HCT116 (cell line): ENCODE measurements around the gene UNC80. TPM values are rescaled to one million over a fixed set of nuclear protein-coding genes. Genes with fewer than 3 reads are reported as not detected.

Experiments used
- ATAC-seq: fragments of 200-7000 bp; cut with Tn5 transposase; 2 replicates; pipeline ENCODE4 v1.9.1; 2020; ENCODE audit warnings: mild to moderate bottlenecking, moderate library complexity
- BruUV-seq: library from RNA; stranded (reverse); fragments of 400-500 nt; replicated peaks from 2 replicates; lab custom pipeline; 2021; lab: Mats Ljungman, UMichigan
- CTCF ChIA-PET: fragments of 300-600 bp; sonication (Branson Sonifier 250); formaldehyde crosslinking; loops from one replicate; lab custom pipeline; 2021; ENCODE audit warnings: antibody characterized with exemption; lab: Charles Lee
- POLR2A ChIA-PET: fragments of 300-600, 350-600 bp; sonication (Branson Sonifier 250); formaldehyde crosslinking; loops from one replicate; lab custom pipeline; 2021; ENCODE audit warnings: antibody characterized with exemption; lab: Charles Lee
- RAD21 ChIA-PET, 2 experiments: fragments of 300-600 bp; sonication (Branson Sonifier 250); formaldehyde crosslinking; loops; one replicate each; lab custom pipeline; 2023; ENCODE audit warnings: low total read pairs in 2 of 2; ENCODE audit not compliant: uncharacterized antibody in 2 of 2, unreplicated experiment in 2 of 2, low non-redundant PET in 1 of 2; lab: Charles Lee
- DNase-seq: peaks from one replicate; pipeline ENCODE4 v3.0.0-alpha.2; 2010; ENCODE audit warnings: low read depth, low spot score
- H2AFZ ChIP-seq: fragments of 200-600 bp; shearing (Covaris generic), sonication (generic); 2 replicates; pipeline ENCODE4 v1.6.1; 2017; ENCODE audit warnings: low read depth, mixed run types, mixed read lengths, antibody characterized with exemption, low read length; ENCODE audit not compliant: poor library complexity, severe bottlenecking
- H3K27ac ChIP-seq: 2 replicates; pipeline ENCODE4 v1.5.1; 2012; ENCODE audit warnings: low read depth, low read length
- H3K27me3 ChIP-seq: fragments of 200-600 bp; sonication (generic); 2 replicates; pipeline ENCODE4 v1.6.1; 2016; ENCODE audit warnings: mixed run types, low read length, mixed read lengths; ENCODE audit not compliant: insufficient read depth
- H3K36me3 ChIP-seq, 2 experiments: fragments of 200-500 bp in 1 of 2; fragments of 200-600 bp in 1 of 2; sonication (Bioruptor generic) in 1 of 2; sonication (generic) in 1 of 2; 2 replicates each; pipeline versions ENCODE4 v1.5.1 to v1.6.1; 2014 to 2016; ENCODE audit warnings: low read length in 2 of 2, inconsistent platforms in 1 of 2, mixed read lengths in 1 of 2, mixed run types in 1 of 2; ENCODE audit not compliant: insufficient read depth in 2 of 2, control insufficient read depth in 1 of 2
- H3K4me1 ChIP-seq, 2 experiments: fragments of 200-600 bp in 1 of 2; sonication (generic) in 1 of 2; 2 replicates each; pipeline versions ENCODE4 v1.5.1 to v1.6.1; 2012 to 2017; ENCODE audit warnings: low read length in 2 of 2, inconsistent platforms in 1 of 2, mild to moderate bottlenecking in 1 of 2, mixed read lengths in 1 of 2, mixed run types in 1 of 2, moderate library complexity in 1 of 2; ENCODE audit not compliant: insufficient read depth in 2 of 2, control insufficient read depth in 1 of 2
- H3K4me2 ChIP-seq: fragments of 200-600 bp; sonication (generic); 2 replicates; pipeline ENCODE4 v1.6.1; 2017; ENCODE audit warnings: mixed run types, low read length, mixed read lengths
- H3K4me3 ChIP-seq, 2 experiments: fragments of 200-600 bp in 1 of 2; sonication (generic) in 1 of 2; replicated peaks in 1 of 2; 2 replicates each; pipeline ENCODE4 v1.5.1; 2011 to 2016; ENCODE audit warnings: low read length in 2 of 2, control low read depth in 1 of 2, low read depth in 1 of 2, mild to moderate bottlenecking in 1 of 2, mixed read lengths in 1 of 2, mixed run types in 1 of 2
- H3K79me2 ChIP-seq: fragments of 200-600 bp; sonication (generic); 2 replicates; pipeline ENCODE4 v1.6.1; 2017; ENCODE audit warnings: mild to moderate bottlenecking, mixed run types, low read length, moderate library complexity, mixed read lengths; ENCODE audit not compliant: insufficient read depth
- H3K9ac ChIP-seq: fragments of 200-600 bp; sonication (generic); 2 replicates; pipeline ENCODE4 v1.6.1; 2016; ENCODE audit warnings: low read length, mixed read lengths
- H3K9me2 ChIP-seq: fragments of 200-600 bp; sonication (generic), shearing (Covaris generic); 2 replicates; pipeline ENCODE4 v1.6.1; 2017; ENCODE audit warnings: mixed run types, mild to moderate bottlenecking, moderate library complexity; ENCODE audit not compliant: insufficient read depth
- H3K9me3 ChIP-seq, 2 experiments: fragments of 200-500 bp in 1 of 2; fragments of 200-600 bp in 1 of 2; sonication (Bioruptor generic) in 1 of 2; sonication (generic) in 1 of 2; 2 replicates each; pipeline ENCODE4 v1.6.1; 2014 to 2017; ENCODE audit warnings: low read length in 2 of 2, mixed read lengths in 2 of 2, inconsistent platforms in 1 of 2, low read depth in 1 of 2, mild to moderate bottlenecking in 1 of 2, mixed run types in 1 of 2, moderate library complexity in 1 of 2; ENCODE audit not compliant: control insufficient read depth in 1 of 2, insufficient read depth in 1 of 2
- H4K20me1 ChIP-seq: fragments of 200-600 bp; sonication (generic), shearing (Covaris generic); 2 replicates; pipeline ENCODE4 v1.6.1; 2017; ENCODE audit warnings: mixed run types, mild to moderate bottlenecking, moderate library complexity; ENCODE audit not compliant: insufficient read depth
- CEBPB ChIP-seq: IDR thresholded peaks from 2 replicates; pipeline ENCODE4 v1.6.1; 2012; ENCODE audit warnings: low read depth
- EGR1 ChIP-seq: IDR thresholded peaks from 2 replicates; pipeline ENCODE4 v1.6.1; 2012; ENCODE audit warnings: low read depth
- MAX ChIP-seq: IDR thresholded peaks from 2 replicates; pipeline ENCODE4 v1.6.1; 2012
- POLR2A ChIP-seq: IDR thresholded peaks from 2 replicates; pipeline ENCODE4 v1.7.0; 2011; ENCODE audit warnings: borderline replicate concordance; ENCODE audit not compliant: insufficient read depth, insufficient read length; ENCODE audit errors: extremely low read depth
- RAD21 ChIP-seq: IDR thresholded peaks from 2 replicates; pipeline ENCODE4 v1.6.1; 2012; ENCODE audit warnings: low read depth, mild to moderate bottlenecking
- REST ChIP-seq: IDR thresholded peaks from 2 replicates; pipeline ENCODE4 v1.6.1; 2012; ENCODE audit warnings: low read depth
- SP1 ChIP-seq: IDR thresholded peaks from 2 replicates; pipeline ENCODE4 v1.6.1; 2012; ENCODE audit warnings: low read depth
- TCF7L2 ChIP-seq: IDR thresholded peaks from 2 replicates; pipeline ENCODE4 v1.7.0; 2011; ENCODE audit warnings: borderline replicate concordance, inconsistent platforms; ENCODE audit not compliant: insufficient read depth, insufficient read length; ENCODE audit errors: extremely low read depth
- ZBTB33 ChIP-seq: IDR thresholded peaks from 2 replicates; pipeline ENCODE4 v1.6.1; 2011; ENCODE audit warnings: mild to moderate bottlenecking, low read length, moderate library complexity; ENCODE audit not compliant: insufficient replicate concordance; ENCODE audit errors: extremely low read depth
- ZNF274 ChIP-seq: fragments of 200-500 bp; sonication (Bioruptor generic); IDR thresholded peaks from 2 replicates; pipeline ENCODE4 v1.6.1; 2014; ENCODE audit warnings: mild to moderate bottlenecking, low read depth, low read length, inconsistent platforms
- intact Hi-C: fragments of 100-400 bp; cut with micrococcal nuclease; formaldehyde crosslinking; loops from 2 replicates; pipeline ENCODE4 v1.10.0; 2022
- total RNA-seq: library from RNA; stranded (reverse); gene quantifications from one replicate; pipeline ENCODE4 v1.2.1, GENCODE V29; 2021; ENCODE audit not compliant: unreplicated experiment
- TF ChIP-seq, protein P1 (sequence below), 3 experiments: fragments of 200-600 bp in 1 of 3; sonication (generic) in 1 of 3; IDR thresholded peaks in 2 of 3; conservative IDR thresholded peaks in 1 of 3; 2 replicates each; pipeline ENCODE4 v1.5.1; 2012 to 2017; ENCODE audit warnings: low read depth in 2 of 3, low read length in 2 of 3, antibody characterized with exemption in 1 of 3, borderline replicate concordance in 1 of 3, control low read depth in 1 of 3, mild to moderate bottlenecking in 1 of 3, mixed read lengths in 1 of 3, mixed run types in 1 of 3, moderate library complexity in 1 of 3; ENCODE audit not compliant: insufficient read depth in 1 of 3
- TF ChIP-seq, protein P2 (sequence below): IDR thresholded peaks from 2 replicates; pipeline ENCODE4 v1.6.1; 2012

Gene UNC80
- total RNA-seq, 1 experiment from 2014 or later: not detected

DNA sequence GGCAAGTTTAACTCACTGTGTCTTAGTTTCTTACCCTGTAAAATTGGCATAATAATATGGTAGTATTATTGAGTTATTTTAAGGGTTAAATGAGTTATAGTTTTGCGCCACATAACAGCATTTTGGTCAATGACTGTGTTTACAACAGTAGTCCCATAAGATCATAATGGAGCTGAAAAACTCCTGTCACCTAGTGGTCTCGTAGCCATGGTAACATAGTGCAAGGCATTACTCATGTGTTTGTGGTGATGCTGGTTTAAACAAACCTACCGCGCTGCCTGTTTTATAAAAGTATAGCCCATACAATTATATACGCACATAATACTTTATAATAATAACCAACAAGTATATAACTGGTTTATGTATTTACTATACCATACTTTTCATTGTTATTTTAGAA lies 15.8 kb downstream of the UNC80 start:
- no peak overlapping the region for H3K27ac ChIP-seq
- RAD21 ChIA-PET: no interaction called here
- no peaks in the 10 kb centered on the region for H3K79me2 ChIP-seq
- no peaks in the 10 kb centered on the region for H3K9me3 ChIP-seq
- ATAC-seq (no peak), DNase-seq (no peak)
- no peaks in the 10 kb centered on the region for H3K36me3 ChIP-seq
- H3K9me2 ChIP-seq: no peaks in the 10 kb centered on the region
- TF ChIP-seq SP1: no peak
- no peak for TF ChIP-seq REST
- no peak for TF ChIP-seq MAX
- no peak for TF ChIP-seq EGR1
- TF ChIP-seq, protein P1, sequence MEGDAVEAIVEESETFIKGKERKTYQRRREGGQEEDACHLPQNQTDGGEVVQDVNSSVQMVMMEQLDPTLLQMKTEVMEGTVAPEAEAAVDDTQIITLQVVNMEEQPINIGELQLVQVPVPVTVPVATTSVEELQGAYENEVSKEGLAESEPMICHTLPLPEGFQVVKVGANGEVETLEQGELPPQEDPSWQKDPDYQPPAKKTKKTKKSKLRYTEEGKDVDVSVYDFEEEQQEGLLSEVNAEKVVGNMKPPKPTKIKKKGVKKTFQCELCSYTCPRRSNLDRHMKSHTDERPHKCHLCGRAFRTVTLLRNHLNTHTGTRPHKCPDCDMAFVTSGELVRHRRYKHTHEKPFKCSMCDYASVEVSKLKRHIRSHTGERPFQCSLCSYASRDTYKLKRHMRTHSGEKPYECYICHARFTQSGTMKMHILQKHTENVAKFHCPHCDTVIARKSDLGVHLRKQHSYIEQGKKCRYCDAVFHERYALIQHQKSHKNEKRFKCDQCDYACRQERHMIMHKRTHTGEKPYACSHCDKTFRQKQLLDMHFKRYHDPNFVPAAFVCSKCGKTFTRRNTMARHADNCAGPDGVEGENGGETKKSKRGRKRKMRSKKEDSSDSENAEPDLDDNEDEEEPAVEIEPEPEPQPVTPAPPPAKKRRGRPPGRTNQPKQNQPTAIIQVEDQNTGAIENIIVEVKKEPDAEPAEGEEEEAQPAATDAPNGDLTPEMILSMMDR (IDR thresholded peaks at IDR 0.05 in 2 of 3, conservative IDR thresholded peaks at IDR 0.05 in 1 of 3; ENCODE audit: borderline replicate concordance in 1 of 3, insufficient read depth in 1 of 3, low read depth in 2 of 3, low read length in 2 of 3): no peak
- no peak for TF ChIP-seq ZBTB33
- TF ChIP-seq RAD21: no peak
- TF ChIP-seq POLR2A: no peak
- TF ChIP-seq, protein P2, sequence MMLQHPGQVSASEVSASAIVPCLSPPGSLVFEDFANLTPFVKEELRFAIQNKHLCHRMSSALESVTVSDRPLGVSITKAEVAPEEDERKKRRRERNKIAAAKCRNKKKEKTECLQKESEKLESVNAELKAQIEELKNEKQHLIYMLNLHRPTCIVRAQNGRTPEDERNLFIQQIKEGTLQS: no peak
- TF ChIP-seq TCF7L2: no peak
- no peak for TF ChIP-seq CEBPB
- no peak for TF ChIP-seq ZNF274
- no TSS peak for BruUV-seq
- no peak overlapping the region for H3K4me3 ChIP-seq
- POLR2A ChIA-PET: no interaction called here
- H3K4me2 ChIP-seq: no peak overlapping the region
- H4K20me1 ChIP-seq: no peaks in the 10 kb centered on the region
- intact Hi-C loops: no loop called here
- CTCF ChIA-PET: interaction anchor here (0.8 kb wide), 1 partner anchor 8 kb away, joined by 3 read pairs; no protein-coding TSS in a partner anchor
- H3K9ac ChIP-seq: no peak overlapping the region
- no peaks in the 10 kb centered on the region for H3K4me1 ChIP-seq
- no peaks in the 10 kb centered on the region for H3K27me3 ChIP-seq
- no peak overlapping the region for H2AFZ ChIP-seq
